K562 (cell line): ENCODE data around the gene ZDHHC8.

ENCODE experiments used
- CUX1 ChIP-seq: fragments of 200-800 bp; sonication (Bioruptor generic); IDR thresholded peaks from 2 replicates; pipeline ENCODE4 v1.6.1; 2016; ENCODE audit warnings: missing genetic modification characterization, missing compliant biosample characterization
- MYC ChIP-seq, 2 experiments: fragments of 250-450 bp in 1 of 2; sonication (Bioruptor Pico) in 1 of 2; IDR thresholded peaks; 2 replicates each; pipeline versions ENCODE4 v1.5.1 to v1.6.1; 2012 to 2021; ENCODE audit warnings: low read depth in 2 of 2, borderline replicate concordance in 1 of 2, improper control_type of control experiment in 1 of 2, low read length in 1 of 2, mild to moderate bottlenecking in 1 of 2, moderate library complexity in 1 of 2
- NR3C1 ChIP-seq: sonication (generic); formaldehyde crosslinking; IDR thresholded peaks from 2 replicates; pipeline ENCODE4 v1.8.1; 2022; ENCODE audit warnings: missing genetic modification reagents
- PCBP1 ChIP-seq: fragments of 200-400 bp; formaldehyde crosslinking; IDR thresholded peaks from 2 replicates; pipeline ENCODE4 v1.6.1; 2018; ENCODE audit warnings: mild to moderate bottlenecking, low read depth, low read length; ENCODE audit not compliant: poor library complexity, severe bottlenecking
- RBM22 ChIP-seq: fragments of 200-400 bp; formaldehyde crosslinking; IDR thresholded peaks from 2 replicates; pipeline ENCODE4 v1.6.1; 2018; ENCODE audit warnings: low read length, low read depth; ENCODE audit not compliant: poor library complexity, severe bottlenecking
- SNAPC5 ChIP-seq: fragments of 250-450 bp; sonication (Bioruptor Pico); IDR thresholded peaks from 2 replicates; pipeline ENCODE4 v1.8.0; 2021; ENCODE audit warnings: moderate library complexity, mild to moderate bottlenecking, inconsistent platforms
- ZNF766 ChIP-seq: fragments of 200-800 bp; sonication (Bioruptor generic); conservative IDR thresholded peaks from 2 replicates; pipeline ENCODE4 v1.6.1; 2016; ENCODE audit warnings: missing genetic modification characterization, missing compliant biosample characterization

- no peak for TF ChIP-seq SNAPC5 (CRISPR knock-in tag)
- TF ChIP-seq CUX1 (CRISPR knock-in tag), result no peak
- TF ChIP-seq MYC (IDR thresholded peaks at IDR 0.05; ENCODE audit: low read depth, low read length), result no peak
- TF ChIP-seq MYC (CRISPR knock-in tag; IDR thresholded peaks at IDR 0.05; ENCODE audit: borderline replicate concordance, low read depth), result no peak
- no peak for TF ChIP-seq RBM22
- no peak for TF ChIP-seq NR3C1 (CRISPR knock-in tag)
- no peak for TF ChIP-seq PCBP1
- no peak for TF ChIP-seq ZNF766 (CRISPR knock-in tag)
Observed at GRCh38 chr22:20111689-20112622, 19.6 kb upstream of the ZDHHC8 start.
